Endothelial cell of umbilical vein (primary cell): Measurements from ENCODE around the gene AATF. TPM values are rescaled to one million over a fixed set of nuclear protein-coding genes. Genes with fewer than 3 reads are reported as not detected.

Source experiments
- BruUV-seq: library from RNA; stranded (reverse); fragments of 400-500 nt; replicated peaks from 2 replicates; lab custom pipeline; 2021; lab: Mats Ljungman, UMichigan
- CTCF ChIA-PET: fragments of 300-600, 350-600 bp; sonication (Branson Sonifier 250); formaldehyde crosslinking; loops from one replicate; lab custom pipeline; 2021; ENCODE audit warnings: antibody characterized with exemption, inconsistent platforms; lab: Charles Lee
- POLR2A ChIA-PET: fragments of 300-600, 350-600 bp; sonication (Branson Sonifier 250); formaldehyde crosslinking; loops from one replicate; lab custom pipeline; 2021; ENCODE audit warnings: antibody characterized with exemption, inconsistent platforms; lab: Charles Lee
- DNase-seq: peaks from one replicate; pipeline ENCODE4 v3.0.0-alpha.2; 2011; ENCODE audit warnings: low read depth, low spot score
- FAIRE-seq: peaks from 2 replicates; lab custom pipeline; 2011; peaks lifted over from hg19 to GRCh38; lab: Jason Lieb, UNC
- H2AFZ ChIP-seq: 2 replicates; pipeline ENCODE4 v1.6.0; 2012; ENCODE audit warnings: low read depth, low read length, control low read depth, inconsistent platforms
- H3K27ac ChIP-seq: 2 replicates; pipeline ENCODE4 v1.5.1; 2011; ENCODE audit warnings: low read depth, mild to moderate bottlenecking, control low read depth, low read length, moderate library complexity; ENCODE audit not compliant: insufficient read depth
- H3K27me3 ChIP-seq, 2 experiments: 2 replicates each; pipeline versions ENCODE4 v1.6.0 to v1.6.1; 2011; ENCODE audit warnings: low read length in 2 of 2, mixed read lengths in 1 of 2; ENCODE audit not compliant: control insufficient read depth in 2 of 2, insufficient read depth in 2 of 2
- H3K36me3 ChIP-seq, 2 experiments: 2 replicates in 1 of 2; 3 replicates in 1 of 2; pipeline ENCODE4 v1.5.1; 2011; ENCODE audit warnings: low read length in 2 of 2, mild to moderate bottlenecking in 1 of 2, moderate library complexity in 1 of 2; ENCODE audit not compliant: control insufficient read depth in 2 of 2, insufficient read depth in 2 of 2; ENCODE audit errors: extremely low read depth in 1 of 2
- H3K4me1 ChIP-seq: 3 replicates; pipeline ENCODE4 v1.5.1; 2011; ENCODE audit warnings: mild to moderate bottlenecking, low read length; ENCODE audit not compliant: control insufficient read depth, insufficient read depth; ENCODE audit errors: extremely low read depth
- H3K4me2 ChIP-seq: 2 replicates; pipeline ENCODE4 v1.6.1; 2011; ENCODE audit warnings: low read length, control low read depth, mixed read lengths; ENCODE audit not compliant: insufficient read depth
- H3K4me3 ChIP-seq, 3 experiments: fragments of 200-600 bp in 1 of 3; sonication (generic), shearing (Covaris generic) in 1 of 3; replicated peaks in 1 of 3; 2 replicates each; pipeline ENCODE4 v1.5.1; 2011 to 2016; ENCODE audit warnings: control low read depth in 3 of 3, low read length in 3 of 3, mild to moderate bottlenecking in 2 of 3, inconsistent platforms in 1 of 3, low read depth in 1 of 3, moderate library complexity in 1 of 3; ENCODE audit not compliant: insufficient read depth in 1 of 3
- H3K79me2 ChIP-seq: 2 replicates; pipeline ENCODE4 v1.6.0; 2012; ENCODE audit warnings: low read length, inconsistent platforms; ENCODE audit not compliant: control insufficient read depth, insufficient read depth
- H3K9ac ChIP-seq: replicated peaks from 2 replicates; pipeline ENCODE3; 2011; ENCODE audit warnings: low read length, control low read depth; ENCODE audit not compliant: insufficient read depth; ENCODE audit errors: extremely low read depth
- H3K9me1 ChIP-seq: replicated peaks from 3 replicates; pipeline ENCODE4 v1.6.0; 2011; ENCODE audit warnings: mild to moderate bottlenecking, low read length; ENCODE audit not compliant: control insufficient read depth, insufficient read depth; ENCODE audit errors: extremely low read depth
- H3K9me3 ChIP-seq: replicated peaks from 2 replicates; pipeline ENCODE4 v1.5.1; 2012; ENCODE audit warnings: low read length, inconsistent platforms; ENCODE audit not compliant: control insufficient read depth, insufficient read depth
- H4K20me1 ChIP-seq: replicated peaks from 2 replicates; pipeline ENCODE3; 2011; ENCODE audit warnings: mild to moderate bottlenecking, low read length; ENCODE audit not compliant: control insufficient read depth, insufficient read depth; ENCODE audit errors: extremely low read depth
- EZH2 ChIP-seq: IDR thresholded peaks from 2 replicates; pipeline ENCODE4 v1.6.1; 2012; ENCODE audit warnings: borderline replicate concordance, low read depth, mild to moderate bottlenecking, moderate library complexity, low read length, inconsistent platforms; ENCODE audit not compliant: severe bottlenecking
- FOS ChIP-seq: IDR thresholded peaks from 2 replicates; pipeline ENCODE4 v1.6.1; 2011; ENCODE audit warnings: mild to moderate bottlenecking, low read length, moderate library complexity, borderline replicate concordance; ENCODE audit not compliant: insufficient read depth
- GATA2 ChIP-seq: IDR thresholded peaks from 2 replicates; pipeline ENCODE4 v1.7.0; 2011; ENCODE audit warnings: low read depth, mild to moderate bottlenecking, moderate library complexity, mixed read lengths, low read length; ENCODE audit not compliant: insufficient read length, insufficient read depth
- JUN ChIP-seq: IDR thresholded peaks from 2 replicates; pipeline ENCODE4 v1.6.1; 2011; ENCODE audit warnings: borderline replicate concordance, low read depth; ENCODE audit not compliant: insufficient read length, insufficient read depth
- MYC ChIP-seq: IDR thresholded peaks from one replicate; pipeline ENCODE4 v1.6.1; 2011; ENCODE audit warnings: mild to moderate bottlenecking, low read depth, low read length
- POLR2A ChIP-seq: IDR thresholded peaks from 2 replicates; pipeline ENCODE4 v1.6.1; 2012; ENCODE audit warnings: low read depth, mild to moderate bottlenecking, control low read depth, low read length
- POLR2AphosphoS5 ChIP-seq: IDR thresholded peaks from 2 replicates; pipeline ENCODE4 v1.6.1; 2012; ENCODE audit warnings: low read depth, mild to moderate bottlenecking, control low read depth, low read length, moderate library complexity; ENCODE audit not compliant: insufficient read depth
- dilution Hi-C: fragments of 300-500 bp; cut with MboI; formaldehyde crosslinking; loops from one replicate; pipeline ENCODE4 v1.15.0; 2019; ENCODE audit warnings: low sequenced_read_pairs; ENCODE audit not compliant: extremely low pct_ligation_motif_present
- intact Hi-C: fragments of 100-400 bp; cut with micrococcal nuclease; formaldehyde crosslinking; loops from one replicate; pipeline ENCODE4 v1.10.0; 2022
- polyA plus RNA-seq, 4 experiments: library from polyadenylated mRNA; depleted of rRNA in 3 of 4; stranded (reverse) in 3 of 4; unstranded in 1 of 4; fragments of >200 nt; gene quantifications; 2 replicates each; pipeline versions ENCODE4 v1.2.1 to v1.2.3, GENCODE V29; 2011 to 2012; ENCODE audit warnings: missing spikeins in 1 of 4
- total RNA-seq: library from RNA; stranded (reverse); gene quantifications from 2 replicates; pipeline ENCODE4 v1.2.3, GENCODE V29; 2021
- TF ChIP-seq, protein P1 (sequence below), 2 donors: IDR thresholded peaks; 1 replicate in 1 of 2; 2 replicates in 1 of 2; pipeline ENCODE4 v1.5.1; 2011; ENCODE audit warnings: low read length in 2 of 2, mild to moderate bottlenecking in 2 of 2, moderate library complexity in 2 of 2, control low read depth in 1 of 2, inconsistent platforms in 1 of 2, low read depth in 1 of 2; ENCODE audit not compliant: insufficient read depth in 1 of 2; ENCODE audit errors: extremely low read depth in 1 of 2
- TF ChIP-seq, protein P2 (sequence below): IDR thresholded peaks from 2 replicates; pipeline ENCODE4 v1.6.1; 2011; ENCODE audit not compliant: insufficient read depth, insufficient read length

The AATF gene
- total and polyA plus RNA-seq, 2 donors (not counting 3 experiments of a cell fraction or from before 2014, with no cell fraction given), result 15.7 to 47.2 TPM

DNA sequence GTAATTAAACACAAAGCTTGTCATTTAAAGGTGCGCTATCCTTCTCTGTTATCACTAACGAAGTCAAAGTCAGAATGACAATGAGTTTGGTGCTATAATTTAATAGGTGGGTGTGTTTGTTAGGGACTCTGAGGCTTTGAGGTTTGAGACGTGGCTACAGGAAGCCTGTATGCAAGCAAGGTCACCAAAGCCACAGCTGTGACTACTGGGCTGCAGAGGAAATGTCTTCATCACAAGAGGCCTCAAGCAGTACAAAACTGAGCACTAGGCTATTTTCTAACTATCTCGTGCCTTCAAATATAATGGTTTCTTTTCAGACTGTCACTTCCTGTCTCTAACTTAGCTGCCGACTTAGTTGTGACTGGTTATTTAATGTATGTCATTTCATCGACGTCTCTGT, 141.2 kb downstream of the AATF start:
- POLR2A ChIA-PET, result no interaction called here
- DNase-seq (peak; percentile 63), FAIRE-seq (no peak)
- Histone ChIP-seq H3K27ac (peak overlapping the region; percentile 57), H3K4me1 (peaks cover 10% of the 10 kb centered on the region), H3K9me1 (no peaks in the 10 kb centered on the region), H3K27me3 (no peaks in the 10 kb centered on the region), H3K36me3 (peaks cover 6 to 25% of the 10 kb centered on the region in 2 experiments), H2AFZ (no peak overlapping the region), H3K9ac (no peak overlapping the region), H4K20me1 (no peaks in the 10 kb centered on the region), H3K4me2 (no peak overlapping the region), H3K9me3 (no peaks in the 10 kb centered on the region), H3K79me2 (no peaks in the 10 kb centered on the region), H3K4me3 (no peak overlapping the region)
- intact Hi-C loops, result no loop called here
- BruUV-seq, result no TSS peak
- TF ChIP-seq, protein P1, sequence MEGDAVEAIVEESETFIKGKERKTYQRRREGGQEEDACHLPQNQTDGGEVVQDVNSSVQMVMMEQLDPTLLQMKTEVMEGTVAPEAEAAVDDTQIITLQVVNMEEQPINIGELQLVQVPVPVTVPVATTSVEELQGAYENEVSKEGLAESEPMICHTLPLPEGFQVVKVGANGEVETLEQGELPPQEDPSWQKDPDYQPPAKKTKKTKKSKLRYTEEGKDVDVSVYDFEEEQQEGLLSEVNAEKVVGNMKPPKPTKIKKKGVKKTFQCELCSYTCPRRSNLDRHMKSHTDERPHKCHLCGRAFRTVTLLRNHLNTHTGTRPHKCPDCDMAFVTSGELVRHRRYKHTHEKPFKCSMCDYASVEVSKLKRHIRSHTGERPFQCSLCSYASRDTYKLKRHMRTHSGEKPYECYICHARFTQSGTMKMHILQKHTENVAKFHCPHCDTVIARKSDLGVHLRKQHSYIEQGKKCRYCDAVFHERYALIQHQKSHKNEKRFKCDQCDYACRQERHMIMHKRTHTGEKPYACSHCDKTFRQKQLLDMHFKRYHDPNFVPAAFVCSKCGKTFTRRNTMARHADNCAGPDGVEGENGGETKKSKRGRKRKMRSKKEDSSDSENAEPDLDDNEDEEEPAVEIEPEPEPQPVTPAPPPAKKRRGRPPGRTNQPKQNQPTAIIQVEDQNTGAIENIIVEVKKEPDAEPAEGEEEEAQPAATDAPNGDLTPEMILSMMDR (IDR thresholded peaks at IDR 0.05; ENCODE audit: extremely low read depth in 1 of 2, insufficient read depth in 1 of 2, low read depth in 1 of 2, low read length in 2 of 2), result no peak
- TF ChIP-seq GATA2 (no peak), EZH2 (no peak)
- CTCF ChIA-PET, result interaction anchor here (0.8 to 1.3 kb wide), 3 partner anchors 12 to 150 kb away, joined by 3 to 4 read pairs (median 3); no protein-coding TSS in a partner anchor
- dilution Hi-C loops, result no loop called here

DNA sequence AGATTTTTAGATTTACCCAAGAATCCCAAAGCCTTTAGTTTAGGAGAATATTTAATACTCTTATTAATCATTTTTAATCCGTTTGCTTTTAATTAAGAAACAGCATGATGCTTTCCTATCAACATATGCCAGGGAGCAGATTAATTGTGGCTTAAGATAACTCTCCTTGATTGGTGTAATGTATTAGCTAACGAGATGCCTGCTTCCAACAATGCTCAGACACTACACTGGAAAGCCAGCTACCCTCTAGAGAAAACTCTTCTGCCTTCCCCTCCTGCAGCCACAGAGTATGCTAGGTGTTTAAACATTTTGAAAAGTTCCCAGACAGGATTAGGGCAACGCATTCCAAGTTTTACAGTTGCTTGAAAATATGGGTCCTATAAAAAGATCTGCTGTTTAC, 142.2 kb downstream of the AATF start:
- Histone ChIP-seq H3K4me2 (no peak overlapping the region), H3K4me3 (no peak overlapping the region), H3K9me1 (no peaks in the 10 kb centered on the region), H2AFZ (no peak overlapping the region), H3K27me3 (no peaks in the 10 kb centered on the region), H3K9ac (no peak overlapping the region), H3K27ac (no peak overlapping the region), H4K20me1 (no peaks in the 10 kb centered on the region), H3K4me1 (peaks cover 10% of the 10 kb centered on the region), H3K79me2 (no peaks in the 10 kb centered on the region), H3K36me3 (peaks cover 4 to 28% of the 10 kb centered on the region in 2 experiments), H3K9me3 (no peaks in the 10 kb centered on the region)
- intact Hi-C loops, result no loop called here
- FAIRE-seq, result no peak
- no TSS peak for BruUV-seq
- ChIA-PET POLR2A (no interaction called here), CTCF (no interaction called here)
- no peak for DNase-seq
- TF ChIP-seq GATA2 (no peak), POLR2A (no peak), POLR2AphosphoS5 (no peak), JUN (no peak), EZH2 (no peak), MYC (no peak), FOS (no peak)
- TF ChIP-seq, protein P1 (IDR thresholded peaks at IDR 0.05; ENCODE audit: extremely low read depth in 1 of 2, insufficient read depth in 1 of 2, low read depth in 1 of 2, low read length in 2 of 2), result no peak
- TF ChIP-seq, protein P2, sequence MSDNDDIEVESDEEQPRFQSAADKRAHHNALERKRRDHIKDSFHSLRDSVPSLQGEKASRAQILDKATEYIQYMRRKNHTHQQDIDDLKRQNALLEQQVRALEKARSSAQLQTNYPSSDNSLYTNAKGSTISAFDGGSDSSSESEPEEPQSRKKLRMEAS, result no peak
- dilution Hi-C loops, result no loop called here
